A549 (cell line): ENCODE measurements around the gene RELT.

Source experiments
- CBX2 ChIP-seq: fragments of 200-600 bp; sonication (generic); IDR thresholded peaks from 2 replicates; pipeline ENCODE4 v1.6.1; 2016; ENCODE audit warnings: low read depth, mild to moderate bottlenecking, borderline replicate concordance
- EP300 ChIP-seq, 2 experiments: fragments of >200 bp; sonication (Bioruptor Twin); formaldehyde crosslinking; IDR thresholded peaks; 2 replicates in 1 of 2; 3 replicates in 1 of 2; pipeline ENCODE4 v1.6.1; 2016 to 2017
- POLR2A ChIP-seq: IDR thresholded peaks from 2 replicates; pipeline ENCODE4 v1.6.1; 2012; ENCODE audit warnings: mild to moderate bottlenecking, low read length
- RCOR1 ChIP-seq: fragments of 150-350 bp; IDR thresholded peaks from 2 replicates; pipeline ENCODE4 v1.6.1; 2014; ENCODE audit warnings: antibody characterized with exemption, low read length, low read depth
- TF ChIP-seq, protein P1 (sequence below): fragments of 250-450 bp; sonication (Bioruptor Pico); IDR thresholded peaks from 2 replicates; pipeline ENCODE4 v1.5.0; 2021; ENCODE audit warnings: mild to moderate bottlenecking, moderate library complexity, borderline replicate concordance
- TF ChIP-seq, protein P2 (sequence below): fragments of 250-450 bp; sonication (Bioruptor Pico); IDR thresholded peaks from 2 replicates; pipeline ENCODE4 v1.5.0; 2020; ENCODE audit warnings: low read depth, mild to moderate bottlenecking, moderate library complexity
- TF ChIP-seq, protein P3 (sequence below): IDR thresholded peaks from 2 replicates; pipeline ENCODE4 v1.6.1; 2012
- TF ChIP-seq, protein P4 (sequence below): fragments of >200 bp; sonication (Bioruptor Twin); formaldehyde crosslinking; IDR thresholded peaks from 3 replicates; pipeline ENCODE4 v1.5.1; 2016
- TF ChIP-seq, protein P5 (sequence below): fragments of 450-650 bp; IDR thresholded peaks from 2 replicates; pipeline ENCODE4 v1.6.1; 2014; ENCODE audit warnings: antibody characterized with exemption
- TF ChIP-seq, protein P6 (sequence below): fragments of 200-600 bp; sonication (generic); IDR thresholded peaks from 2 replicates; pipeline ENCODE4 v1.6.1; 2016; ENCODE audit warnings: antibody characterized with exemption, mild to moderate bottlenecking, moderate library complexity

DNA sequence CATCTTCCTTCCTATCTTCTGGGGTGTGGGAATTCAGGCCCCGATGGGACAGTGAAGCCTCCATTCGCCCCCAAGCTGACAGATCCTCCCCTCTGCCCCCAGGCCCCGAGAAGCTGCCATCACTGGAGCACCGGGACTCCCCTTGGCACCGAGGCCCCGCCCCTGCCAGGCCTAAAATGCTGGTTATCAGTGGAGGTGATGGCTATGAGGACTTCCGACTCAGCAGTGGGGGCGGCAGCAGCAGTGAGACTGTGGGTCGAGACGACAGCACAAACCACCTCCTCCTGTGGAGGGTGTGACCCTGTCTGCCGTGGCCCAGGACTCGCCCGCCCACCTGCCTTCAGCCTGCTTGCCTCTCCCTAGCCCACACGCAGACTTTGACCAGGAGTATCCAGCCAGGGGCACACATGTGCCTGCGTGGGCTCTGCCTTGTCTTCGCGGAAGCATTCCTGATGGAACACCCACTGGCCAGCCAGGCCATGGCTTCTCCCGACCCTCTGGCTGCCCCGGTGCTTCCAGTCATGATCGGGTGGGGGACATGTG is 8.6 kb upstream of the RELT start:
- TF ChIP-seq, protein P1, sequence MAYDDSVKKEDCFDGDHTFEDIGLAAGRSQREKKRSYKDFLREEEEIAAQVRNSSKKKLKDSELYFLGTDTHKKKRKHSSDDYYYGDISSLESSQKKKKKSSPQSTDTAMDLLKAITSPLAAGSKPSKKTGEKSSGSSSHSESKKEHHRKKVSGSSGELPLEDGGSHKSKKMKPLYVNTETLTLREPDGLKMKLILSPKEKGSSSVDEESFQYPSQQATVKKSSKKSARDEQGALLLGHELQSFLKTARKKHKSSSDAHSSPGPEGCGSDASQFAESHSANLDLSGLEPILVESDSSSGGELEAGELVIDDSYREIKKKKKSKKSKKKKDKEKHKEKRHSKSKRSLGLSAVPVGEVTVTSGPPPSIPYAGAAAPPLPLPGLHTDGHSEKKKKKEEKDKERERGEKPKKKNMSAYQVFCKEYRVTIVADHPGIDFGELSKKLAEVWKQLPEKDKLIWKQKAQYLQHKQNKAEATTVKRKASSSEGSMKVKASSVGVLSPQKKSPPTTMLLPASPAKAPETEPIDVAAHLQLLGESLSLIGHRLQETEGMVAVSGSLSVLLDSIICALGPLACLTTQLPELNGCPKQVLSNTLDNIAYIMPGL (CRISPR knock-in tag): no peak
- TF ChIP-seq, protein P2, sequence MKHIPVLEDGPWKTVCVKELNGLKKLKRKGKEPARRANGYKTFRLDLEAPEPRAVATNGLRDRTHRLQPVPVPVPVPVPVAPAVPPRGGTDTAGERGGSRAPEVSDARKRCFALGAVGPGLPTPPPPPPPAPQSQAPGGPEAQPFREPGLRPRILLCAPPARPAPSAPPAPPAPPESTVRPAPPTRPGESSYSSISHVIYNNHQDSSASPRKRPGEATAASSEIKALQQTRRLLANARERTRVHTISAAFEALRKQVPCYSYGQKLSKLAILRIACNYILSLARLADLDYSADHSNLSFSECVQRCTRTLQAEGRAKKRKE (CRISPR knock-in tag): no peak
- TF ChIP-seq, protein P3, sequence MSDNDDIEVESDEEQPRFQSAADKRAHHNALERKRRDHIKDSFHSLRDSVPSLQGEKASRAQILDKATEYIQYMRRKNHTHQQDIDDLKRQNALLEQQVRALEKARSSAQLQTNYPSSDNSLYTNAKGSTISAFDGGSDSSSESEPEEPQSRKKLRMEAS: no peak
- TF ChIP-seq, protein P4, sequence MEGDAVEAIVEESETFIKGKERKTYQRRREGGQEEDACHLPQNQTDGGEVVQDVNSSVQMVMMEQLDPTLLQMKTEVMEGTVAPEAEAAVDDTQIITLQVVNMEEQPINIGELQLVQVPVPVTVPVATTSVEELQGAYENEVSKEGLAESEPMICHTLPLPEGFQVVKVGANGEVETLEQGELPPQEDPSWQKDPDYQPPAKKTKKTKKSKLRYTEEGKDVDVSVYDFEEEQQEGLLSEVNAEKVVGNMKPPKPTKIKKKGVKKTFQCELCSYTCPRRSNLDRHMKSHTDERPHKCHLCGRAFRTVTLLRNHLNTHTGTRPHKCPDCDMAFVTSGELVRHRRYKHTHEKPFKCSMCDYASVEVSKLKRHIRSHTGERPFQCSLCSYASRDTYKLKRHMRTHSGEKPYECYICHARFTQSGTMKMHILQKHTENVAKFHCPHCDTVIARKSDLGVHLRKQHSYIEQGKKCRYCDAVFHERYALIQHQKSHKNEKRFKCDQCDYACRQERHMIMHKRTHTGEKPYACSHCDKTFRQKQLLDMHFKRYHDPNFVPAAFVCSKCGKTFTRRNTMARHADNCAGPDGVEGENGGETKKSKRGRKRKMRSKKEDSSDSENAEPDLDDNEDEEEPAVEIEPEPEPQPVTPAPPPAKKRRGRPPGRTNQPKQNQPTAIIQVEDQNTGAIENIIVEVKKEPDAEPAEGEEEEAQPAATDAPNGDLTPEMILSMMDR: no peak
- TF ChIP-seq RCOR1 (no peak), POLR2A (no peak), CBX2 (no peak), EP300 (IDR thresholded peaks at IDR 0.05) (no peak)
- TF ChIP-seq, protein P5, sequence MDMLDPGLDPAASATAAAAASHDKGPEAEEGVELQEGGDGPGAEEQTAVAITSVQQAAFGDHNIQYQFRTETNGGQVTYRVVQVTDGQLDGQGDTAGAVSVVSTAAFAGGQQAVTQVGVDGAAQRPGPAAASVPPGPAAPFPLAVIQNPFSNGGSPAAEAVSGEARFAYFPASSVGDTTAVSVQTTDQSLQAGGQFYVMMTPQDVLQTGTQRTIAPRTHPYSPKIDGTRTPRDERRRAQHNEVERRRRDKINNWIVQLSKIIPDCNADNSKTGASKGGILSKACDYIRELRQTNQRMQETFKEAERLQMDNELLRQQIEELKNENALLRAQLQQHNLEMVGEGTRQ: no peak
- TF ChIP-seq, protein P6, sequence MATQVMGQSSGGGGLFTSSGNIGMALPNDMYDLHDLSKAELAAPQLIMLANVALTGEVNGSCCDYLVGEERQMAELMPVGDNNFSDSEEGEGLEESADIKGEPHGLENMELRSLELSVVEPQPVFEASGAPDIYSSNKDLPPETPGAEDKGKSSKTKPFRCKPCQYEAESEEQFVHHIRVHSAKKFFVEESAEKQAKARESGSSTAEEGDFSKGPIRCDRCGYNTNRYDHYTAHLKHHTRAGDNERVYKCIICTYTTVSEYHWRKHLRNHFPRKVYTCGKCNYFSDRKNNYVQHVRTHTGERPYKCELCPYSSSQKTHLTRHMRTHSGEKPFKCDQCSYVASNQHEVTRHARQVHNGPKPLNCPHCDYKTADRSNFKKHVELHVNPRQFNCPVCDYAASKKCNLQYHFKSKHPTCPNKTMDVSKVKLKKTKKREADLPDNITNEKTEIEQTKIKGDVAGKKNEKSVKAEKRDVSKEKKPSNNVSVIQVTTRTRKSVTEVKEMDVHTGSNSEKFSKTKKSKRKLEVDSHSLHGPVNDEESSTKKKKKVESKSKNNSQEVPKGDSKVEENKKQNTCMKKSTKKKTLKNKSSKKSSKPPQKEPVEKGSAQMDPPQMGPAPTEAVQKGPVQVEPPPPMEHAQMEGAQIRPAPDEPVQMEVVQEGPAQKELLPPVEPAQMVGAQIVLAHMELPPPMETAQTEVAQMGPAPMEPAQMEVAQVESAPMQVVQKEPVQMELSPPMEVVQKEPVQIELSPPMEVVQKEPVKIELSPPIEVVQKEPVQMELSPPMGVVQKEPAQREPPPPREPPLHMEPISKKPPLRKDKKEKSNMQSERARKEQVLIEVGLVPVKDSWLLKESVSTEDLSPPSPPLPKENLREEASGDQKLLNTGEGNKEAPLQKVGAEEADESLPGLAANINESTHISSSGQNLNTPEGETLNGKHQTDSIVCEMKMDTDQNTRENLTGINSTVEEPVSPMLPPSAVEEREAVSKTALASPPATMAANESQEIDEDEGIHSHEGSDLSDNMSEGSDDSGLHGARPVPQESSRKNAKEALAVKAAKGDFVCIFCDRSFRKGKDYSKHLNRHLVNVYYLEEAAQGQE: no peak
